PC-3 (cell line): ENCODE results near the gene CD180. TPM values are rescaled to one million over a fixed set of nuclear protein-coding genes. Genes with fewer than 3 reads are reported as not detected.

Experiments
- ATAC-seq: fragments of 200-7000 bp; cut with Tn5 transposase; 2 replicates; pipeline ENCODE4 v1.9.1; 2020; ENCODE audit warnings: mild to moderate bottlenecking, moderate library complexity
- BruUV-seq: library from RNA; stranded (reverse); fragments of 400-500 nt; replicated peaks from 2 replicates; lab custom pipeline; 2021; lab: Mats Ljungman, UMichigan
- CTCF ChIA-PET: fragments of 300-600 bp; sonication (Branson Sonifier 250); formaldehyde crosslinking; loops from one replicate; lab custom pipeline; 2022; ENCODE audit warnings: antibody characterized with exemption; lab: Charles Lee
- POLR2A ChIA-PET: fragments of 300-600 bp; sonication (Branson Sonifier 250); formaldehyde crosslinking; loops from one replicate; lab custom pipeline; 2022; ENCODE audit warnings: antibody characterized with exemption; ENCODE audit not compliant: unreplicated experiment; lab: Charles Lee
- DNase-seq: peaks from one replicate; pipeline ENCODE4 v3.0.0-alpha.2; 2015
- H2AFZ ChIP-seq: fragments of 300-600 bp; sonication (generic); 2 replicates; pipeline ENCODE4 v1.6.0; 2016; ENCODE audit warnings: antibody characterized with exemption, low read length
- H3F3A ChIP-seq: fragments of 300-600 bp; sonication (generic); one replicate; pipeline ENCODE4 v1.6.0; 2017; ENCODE audit warnings: antibody characterized with exemption, low read length, control low read depth, mild to moderate bottlenecking; ENCODE audit not compliant: unreplicated experiment
- H3K27ac ChIP-seq: fragments of 300-600 bp; sonication (generic); 2 replicates; pipeline ENCODE4 v1.5.1; 2016; ENCODE audit warnings: mild to moderate bottlenecking, low read length
- H3K27me3 ChIP-seq: fragments of 300-600 bp; sonication (generic); 2 replicates; pipeline ENCODE4 v1.6.1; 2016; ENCODE audit warnings: low read length, mixed read lengths
- H3K36me3 ChIP-seq: fragments of 300-600 bp; sonication (generic); 2 replicates; pipeline ENCODE4 v1.6.1; 2016; ENCODE audit warnings: low read depth, mixed run types, low read length, mixed read lengths
- H3K4me1 ChIP-seq: fragments of 300-600 bp; sonication (generic); 2 replicates; pipeline ENCODE4 v1.5.1; 2016; ENCODE audit warnings: low read length; ENCODE audit not compliant: insufficient read depth
- H3K4me2 ChIP-seq: fragments of 300-600 bp; sonication (generic); 2 replicates; pipeline ENCODE4 v1.6.0; 2016; ENCODE audit warnings: low read length
- H3K4me3 ChIP-seq: fragments of 300-600 bp; sonication (generic); 2 replicates; pipeline ENCODE4 v1.5.1; 2016; ENCODE audit warnings: mild to moderate bottlenecking, low read length, mixed read lengths
- H3K79me2 ChIP-seq: fragments of 300-600 bp; sonication (generic); 2 replicates; pipeline ENCODE4 v1.6.1; 2017; ENCODE audit warnings: low read length, mixed read lengths
- H3K9ac ChIP-seq: fragments of 300-600 bp; sonication (generic); 2 replicates; pipeline ENCODE4 v1.6.0; 2016; ENCODE audit warnings: mild to moderate bottlenecking, low read length
- H3K9me2 ChIP-seq: fragments of 300-600 bp; sonication (generic); replicated peaks from 2 replicates; pipeline ENCODE4 v1.6.1; 2016; ENCODE audit warnings: mixed run types, low read length, mixed read lengths
- H3K9me3 ChIP-seq: fragments of 300-600 bp; sonication (generic); 2 replicates; pipeline ENCODE4 v1.6.1; 2016; ENCODE audit warnings: low read length, mixed read lengths
- H4K20me1 ChIP-seq: fragments of 300-600 bp; sonication (generic); 2 replicates; pipeline ENCODE4 v1.6.1; 2016; ENCODE audit warnings: low read length, mixed read lengths
- EZH2 ChIP-seq: fragments of 300-600 bp; sonication (generic); IDR thresholded peaks from one replicate; pipeline ENCODE4 v1.6.1; 2017; ENCODE audit warnings: antibody characterized with exemption, mild to moderate bottlenecking, low read length; ENCODE audit not compliant: unreplicated experiment
- EZH2phosphoT487 ChIP-seq: fragments of 300-600 bp; sonication (generic); IDR thresholded peaks from 2 replicates; pipeline ENCODE4 v1.6.1; 2018; ENCODE audit warnings: mild to moderate bottlenecking, antibody characterized with exemption, low read length, borderline replicate concordance
- intact Hi-C: fragments of 100-400 bp; cut with micrococcal nuclease; formaldehyde crosslinking; loops from 2 replicates; pipeline ENCODE4 v1.9.0; 2023
- total RNA-seq: library from RNA; depleted of rRNA; stranded (reverse); fragments of >200 nt; gene quantifications from 2 replicates; pipeline ENCODE4 v1.2.3, GENCODE V29; 2014
- TF ChIP-seq, protein P1 (sequence below): fragments of 300-600 bp; sonication (generic); conservative IDR thresholded peaks from 2 replicates; pipeline ENCODE4 v1.5.1; 2017; ENCODE audit warnings: antibody characterized with exemption, low read depth, mild to moderate bottlenecking, low read length

Gene CD180
- total RNA-seq, 1 experiment from 2014 or later = not detected

DNA sequence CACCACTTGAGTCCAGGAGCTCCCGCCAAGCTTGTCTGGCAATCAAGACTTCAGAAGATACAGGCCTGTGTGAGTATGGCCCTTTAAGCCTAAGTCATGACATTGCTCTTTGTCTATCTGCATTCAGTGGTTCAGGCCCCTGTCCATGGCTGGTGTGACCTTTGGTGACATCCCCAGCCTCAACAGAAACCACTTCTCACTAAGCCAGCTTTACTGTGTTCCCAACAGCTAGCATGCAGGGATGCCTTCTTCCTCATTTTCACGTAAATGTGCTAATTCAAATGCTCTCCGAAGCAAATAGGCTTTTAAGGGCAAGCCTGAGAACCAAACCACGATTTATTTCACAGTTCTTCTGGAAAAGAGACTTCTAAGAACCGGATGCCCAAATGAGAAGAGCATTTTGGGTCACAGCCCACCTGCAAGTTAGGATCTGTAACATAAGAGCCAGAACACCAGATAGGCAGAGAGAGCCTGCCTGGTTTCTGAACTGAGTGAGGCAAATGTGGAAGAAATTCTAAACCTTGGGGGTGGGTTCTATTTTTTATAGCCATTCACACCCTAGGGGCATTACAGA lies 14.9 kb downstream of the CD180 start:
- Histone ChIP-seq H3K27me3 (no peaks in the 10 kb centered on the region), H3K79me2 (no peaks in the 10 kb centered on the region), H4K20me1 (no peaks in the 10 kb centered on the region), H3K27ac (no peak overlapping the region), H3K9ac (no peak overlapping the region), H3K36me3 (no peaks in the 10 kb centered on the region), H3K9me3 (peaks cover 3% of the 10 kb centered on the region; the same call in 1 of the 2 replicates), H3K9me2 (no peaks in the 10 kb centered on the region), H3K4me1 (0 out of 2 replicates have a peak, but pooled peaks cover 4% of the 10 kb centered on the region), H3K4me2 (no peak overlapping the region), H3K4me3 (no peak overlapping the region), H3F3A (no peaks in the 10 kb centered on the region), H2AFZ (no peak overlapping the region)
- POLR2A ChIA-PET = no interaction called here
- TF ChIP-seq EZH2 = no peak
- no peak for TF ChIP-seq EZH2phosphoT487
- TF ChIP-seq, protein P1, sequence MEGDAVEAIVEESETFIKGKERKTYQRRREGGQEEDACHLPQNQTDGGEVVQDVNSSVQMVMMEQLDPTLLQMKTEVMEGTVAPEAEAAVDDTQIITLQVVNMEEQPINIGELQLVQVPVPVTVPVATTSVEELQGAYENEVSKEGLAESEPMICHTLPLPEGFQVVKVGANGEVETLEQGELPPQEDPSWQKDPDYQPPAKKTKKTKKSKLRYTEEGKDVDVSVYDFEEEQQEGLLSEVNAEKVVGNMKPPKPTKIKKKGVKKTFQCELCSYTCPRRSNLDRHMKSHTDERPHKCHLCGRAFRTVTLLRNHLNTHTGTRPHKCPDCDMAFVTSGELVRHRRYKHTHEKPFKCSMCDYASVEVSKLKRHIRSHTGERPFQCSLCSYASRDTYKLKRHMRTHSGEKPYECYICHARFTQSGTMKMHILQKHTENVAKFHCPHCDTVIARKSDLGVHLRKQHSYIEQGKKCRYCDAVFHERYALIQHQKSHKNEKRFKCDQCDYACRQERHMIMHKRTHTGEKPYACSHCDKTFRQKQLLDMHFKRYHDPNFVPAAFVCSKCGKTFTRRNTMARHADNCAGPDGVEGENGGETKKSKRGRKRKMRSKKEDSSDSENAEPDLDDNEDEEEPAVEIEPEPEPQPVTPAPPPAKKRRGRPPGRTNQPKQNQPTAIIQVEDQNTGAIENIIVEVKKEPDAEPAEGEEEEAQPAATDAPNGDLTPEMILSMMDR = no peak
- intact Hi-C loops = no loop called here
- no peak for ATAC-seq
- CTCF ChIA-PET = no interaction called here
- BruUV-seq = no TSS peak
- DNase-seq = no peak

DNA sequence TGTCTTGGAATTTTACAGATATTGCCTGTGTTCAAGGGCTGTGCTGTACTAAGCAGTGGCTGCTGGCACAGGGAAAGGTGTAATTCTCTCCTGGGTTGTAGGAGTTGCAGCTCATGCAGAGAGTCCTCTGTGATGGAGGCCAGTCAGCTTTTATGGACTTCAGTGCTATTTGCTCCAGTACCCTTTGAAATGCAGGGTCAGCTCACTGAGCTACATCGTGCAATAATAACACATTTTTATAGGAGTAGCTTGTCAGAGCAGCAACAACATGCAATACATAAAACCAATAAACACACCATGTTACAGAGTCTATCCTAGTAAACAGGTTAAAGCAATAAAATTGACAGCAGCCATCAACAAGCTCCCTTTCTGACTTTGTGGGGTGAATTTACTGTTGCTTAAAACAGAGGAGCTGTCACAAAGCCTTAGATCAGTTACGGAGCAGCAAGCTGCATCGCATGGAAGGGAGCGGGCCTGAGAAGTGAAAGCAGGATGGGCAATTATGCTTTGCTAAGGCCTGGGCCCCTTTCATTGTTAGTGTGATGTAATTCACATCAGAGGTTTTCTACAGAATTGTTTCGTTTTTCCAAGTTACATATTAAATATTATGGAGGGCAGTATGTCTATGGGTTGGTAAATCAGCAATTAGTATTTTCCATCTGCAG lies 16.8 kb downstream of the CD180 start:
- no TSS peak for BruUV-seq

DNA sequence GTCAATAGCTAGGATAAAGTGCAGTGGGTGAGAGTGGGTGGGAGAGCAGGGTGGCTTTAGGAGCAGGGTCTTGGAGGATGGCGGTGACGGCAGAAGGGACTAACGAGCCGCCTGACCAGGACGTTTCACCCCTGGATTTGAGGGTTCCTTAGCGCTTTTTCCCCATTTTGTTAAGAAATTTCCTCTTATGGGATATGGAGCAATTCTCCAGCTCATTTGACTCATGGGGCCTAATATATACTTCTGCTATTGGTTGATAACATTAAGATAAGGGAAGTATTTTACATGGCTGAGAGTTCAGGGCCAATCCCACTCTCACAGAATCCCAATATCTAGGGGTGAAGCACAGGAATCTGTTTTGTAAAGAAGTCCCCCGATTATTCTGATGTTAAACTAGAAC lies 17.6 kb downstream of the CD180 start:
- Histone ChIP-seq H3K4me3 (no peak overlapping the region), H3K27ac (no peak overlapping the region), H4K20me1 (no peaks in the 10 kb centered on the region), H3F3A (no peaks in the 10 kb centered on the region), H3K4me2 (no peak overlapping the region), H3K9ac (no peak overlapping the region), H3K9me2 (no peaks in the 10 kb centered on the region), H3K27me3 (no peaks in the 10 kb centered on the region), H3K79me2 (no peaks in the 10 kb centered on the region), H3K4me1 (0 out of 2 replicates have a peak, but pooled peaks cover 4% of the 10 kb centered on the region), H2AFZ (no peak overlapping the region), H3K9me3 (peaks cover 3% of the 10 kb centered on the region; the same call in 1 of the 2 replicates), H3K36me3 (no peaks in the 10 kb centered on the region)
- DNase-seq (no peak), ATAC-seq (no peak)
- ChIA-PET CTCF (no interaction called here), POLR2A (no interaction called here)
- intact Hi-C loops = no loop called here
- BruUV-seq = no TSS peak
- TF ChIP-seq EZH2phosphoT487 (no peak), EZH2 (no peak)
- TF ChIP-seq, protein P1 = no peak

More for the DNA sequence above, 16.8 kb downstream of the CD180 start:
- no peak for TF ChIP-seq EZH2
- CTCF ChIA-PET = no interaction called here
- intact Hi-C loops = no loop called here
- H3K27ac ChIP-seq = no peak overlapping the region
- H3K4me2 ChIP-seq = no peak overlapping the region
- H3K9me2 ChIP-seq = no peaks in the 10 kb centered on the region
- H3K79me2 ChIP-seq = no peaks in the 10 kb centered on the region
- no peak for DNase-seq
- no peak for ATAC-seq
- H2AFZ ChIP-seq = no peak overlapping the region
- H4K20me1 ChIP-seq = no peaks in the 10 kb centered on the region
- H3K9ac ChIP-seq = no peak overlapping the region
- H3K4me3 ChIP-seq = no peak overlapping the region
- H3F3A ChIP-seq = no peaks in the 10 kb centered on the region
- no peaks in the 10 kb centered on the region for H3K27me3 ChIP-seq
- peaks cover 3% of the 10 kb centered on the region; the same call in 1 of the 2 replicates for H3K9me3 ChIP-seq
- no peaks in the 10 kb centered on the region for H3K36me3 ChIP-seq
- H3K4me1 ChIP-seq = 0 out of 2 replicates have a peak, but pooled peaks cover 4% of the 10 kb centered on the region
- POLR2A ChIA-PET = no interaction called here
